ENCODE results near the gene BCR. TPM values are rescaled to one million over a fixed set of nuclear protein-coding genes. Genes with fewer than 3 reads are reported as not detected.

BCR gene
- polyA plus RNA-seq, 1 donor from 2014 or later, result 57.5 TPM

GRCh38 chr22:23289851-23290724, 109.8 kb downstream of the BCR start:
- Histone ChIP-seq H4K20me1 (ENCODE audit: insufficient read depth) (no peaks in the 10 kb centered on the region), H3F3A (ENCODE audit: insufficient read depth, low read length, poor library complexity, severe bottlenecking) (no peaks in the 10 kb centered on the region), H3K27me3 (ENCODE audit: insufficient read depth, low read depth, low read length) (no peaks in the 10 kb centered on the region), H3K4me2 (ENCODE audit: low read length) (no peak overlapping the region), H3K9me2 (ENCODE audit: insufficient read depth, low read length) (no peaks in the 10 kb centered on the region), H3K36me3 (ENCODE audit: insufficient read depth, low read length) (peaks cover 4% of the 10 kb centered on the region), H3K9ac (ENCODE audit: low read length) (no peak overlapping the region), H3K9me3 (ENCODE audit: low read length) (no peaks in the 10 kb centered on the region), H3K27ac (ENCODE audit: low read length) (no peak overlapping the region), H2AFZ (ENCODE audit: low read depth, low read length) (no peak overlapping the region), H3K4me3 (ENCODE audit: low read length) (no peak overlapping the region), H3K79me2 (replicated peaks; ENCODE audit: insufficient read depth, low read length) (no peaks in the 10 kb centered on the region)
- TF ChIP-seq RAD21 (conservative IDR thresholded peaks at IDR 0.05) (peak; percentile 47), MXI1 (conservative IDR thresholded peaks at IDR 0.05; ENCODE audit: poor library complexity, severe bottlenecking) (no peak), POLR2AphosphoS5 (IDR thresholded peaks at IDR 0.05) (no peak), REST (IDR thresholded peaks at IDR 0.05; ENCODE audit: borderline replicate concordance) (no peak), SMC3 (conservative IDR thresholded peaks at IDR 0.05; ENCODE audit: poor library complexity) (peak; percentile 68), EZH2 (IDR thresholded peaks at IDR 0.05; ENCODE audit: borderline replicate concordance, insufficient read depth, low read length, poor library complexity, severe bottlenecking) (no peak), EP300 (conservative IDR thresholded peaks at IDR 0.05; ENCODE audit: poor library complexity, severe bottlenecking) (no peak), TAF1 (IDR thresholded peaks at IDR 0.05; ENCODE audit: low read depth) (no peak)
- TF ChIP-seq, protein P1, sequence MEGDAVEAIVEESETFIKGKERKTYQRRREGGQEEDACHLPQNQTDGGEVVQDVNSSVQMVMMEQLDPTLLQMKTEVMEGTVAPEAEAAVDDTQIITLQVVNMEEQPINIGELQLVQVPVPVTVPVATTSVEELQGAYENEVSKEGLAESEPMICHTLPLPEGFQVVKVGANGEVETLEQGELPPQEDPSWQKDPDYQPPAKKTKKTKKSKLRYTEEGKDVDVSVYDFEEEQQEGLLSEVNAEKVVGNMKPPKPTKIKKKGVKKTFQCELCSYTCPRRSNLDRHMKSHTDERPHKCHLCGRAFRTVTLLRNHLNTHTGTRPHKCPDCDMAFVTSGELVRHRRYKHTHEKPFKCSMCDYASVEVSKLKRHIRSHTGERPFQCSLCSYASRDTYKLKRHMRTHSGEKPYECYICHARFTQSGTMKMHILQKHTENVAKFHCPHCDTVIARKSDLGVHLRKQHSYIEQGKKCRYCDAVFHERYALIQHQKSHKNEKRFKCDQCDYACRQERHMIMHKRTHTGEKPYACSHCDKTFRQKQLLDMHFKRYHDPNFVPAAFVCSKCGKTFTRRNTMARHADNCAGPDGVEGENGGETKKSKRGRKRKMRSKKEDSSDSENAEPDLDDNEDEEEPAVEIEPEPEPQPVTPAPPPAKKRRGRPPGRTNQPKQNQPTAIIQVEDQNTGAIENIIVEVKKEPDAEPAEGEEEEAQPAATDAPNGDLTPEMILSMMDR (IDR thresholded peaks at IDR 0.05; ENCODE audit: poor library complexity, severe bottlenecking), result peak; percentile 74

DNA sequence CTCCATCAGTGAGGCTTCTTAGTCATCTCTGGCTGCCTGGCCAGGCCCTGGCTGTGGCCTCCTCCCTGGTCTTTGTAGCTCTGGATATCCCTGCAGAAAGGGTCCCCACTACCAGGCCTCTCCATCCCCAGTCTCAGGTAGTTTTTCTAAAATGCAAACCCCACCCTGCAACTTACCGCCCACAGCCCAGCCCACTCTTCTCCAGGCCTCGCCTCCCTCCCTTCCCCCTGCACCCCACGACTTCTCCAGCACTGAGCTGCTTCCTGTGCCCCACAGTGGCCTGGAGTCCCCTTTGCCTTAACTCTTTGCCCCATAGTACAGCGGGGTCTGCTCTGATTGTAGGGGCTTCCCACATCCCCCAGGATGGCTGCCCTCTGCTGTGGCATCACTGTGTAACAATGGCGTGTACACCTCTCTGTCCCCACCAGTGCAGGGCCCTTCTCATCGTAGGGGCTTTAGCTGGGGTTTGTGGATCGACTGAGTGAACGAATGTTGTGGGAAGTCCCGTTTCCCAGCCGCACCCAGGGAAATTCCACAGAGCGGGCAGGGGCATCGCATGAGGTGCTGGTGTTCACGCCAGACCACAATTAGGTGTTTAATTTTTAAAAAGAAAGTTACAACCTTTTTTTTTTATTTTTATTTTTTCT, 111.6 kb downstream of the BCR start:
- no peaks in the 10 kb centered on the region for H3F3A ChIP-seq (ENCODE audit: insufficient read depth, low read length, poor library complexity, severe bottlenecking)
- no peak overlapping the region for H3K27ac ChIP-seq (ENCODE audit: low read length)
- H3K4me3 ChIP-seq (ENCODE audit: low read length), result no peak overlapping the region
- no peak overlapping the region for H3K4me2 ChIP-seq (ENCODE audit: low read length)
- no peak for TF ChIP-seq POLR2AphosphoS5 (IDR thresholded peaks at IDR 0.05)
- TF ChIP-seq REST (IDR thresholded peaks at IDR 0.05; ENCODE audit: borderline replicate concordance), result no peak
- TF ChIP-seq MXI1 (conservative IDR thresholded peaks at IDR 0.05; ENCODE audit: poor library complexity, severe bottlenecking), result no peak
- TF ChIP-seq, protein P1 (IDR thresholded peaks at IDR 0.05; ENCODE audit: poor library complexity, severe bottlenecking), result no peak
- TF ChIP-seq SMC3 (conservative IDR thresholded peaks at IDR 0.05; ENCODE audit: poor library complexity), result no peak
- TF ChIP-seq EZH2 (IDR thresholded peaks at IDR 0.05; ENCODE audit: borderline replicate concordance, insufficient read depth, low read length, poor library complexity, severe bottlenecking), result no peak
- TF ChIP-seq TAF1 (IDR thresholded peaks at IDR 0.05; ENCODE audit: low read depth), result no peak
- no peak for TF ChIP-seq EP300 (conservative IDR thresholded peaks at IDR 0.05; ENCODE audit: poor library complexity, severe bottlenecking)
- no peak for TF ChIP-seq RAD21 (conservative IDR thresholded peaks at IDR 0.05)
- no peak overlapping the region for H2AFZ ChIP-seq (ENCODE audit: low read depth, low read length)
- peaks cover 11% of the 10 kb centered on the region for H3K36me3 ChIP-seq (ENCODE audit: insufficient read depth, low read length)
- no peaks in the 10 kb centered on the region for H3K27me3 ChIP-seq (ENCODE audit: insufficient read depth, low read depth, low read length)
- no peaks in the 10 kb centered on the region for H3K9me2 ChIP-seq (ENCODE audit: insufficient read depth, low read length)
- H3K9me3 ChIP-seq (ENCODE audit: low read length), result no peaks in the 10 kb centered on the region
- H4K20me1 ChIP-seq (ENCODE audit: insufficient read depth), result no peaks in the 10 kb centered on the region
- no peak overlapping the region for H3K9ac ChIP-seq (ENCODE audit: low read length)
- H3K79me2 ChIP-seq (replicated peaks; ENCODE audit: insufficient read depth, low read length), result no peaks in the 10 kb centered on the region
